OCI-LY3 (cell line): Measurements from ENCODE around the gene BCAP31.
A peak's percentile ranks its signal among the peaks of the same experiment; 100 is the strongest.

ENCODE experiments used
- H2AFZ ChIP-seq: fragments of 200-600, 300-600 bp; shearing (Covaris generic); 2 replicates; pipeline ENCODE4 v1.6.0; 2014; ENCODE audit warnings: antibody characterized with exemption, low read depth, low read length
- H3K27ac ChIP-seq: fragments of 200-600, 300-600 bp; sonication (generic); 2 replicates; pipeline ENCODE4 v1.5.1; 2014; ENCODE audit warnings: mild to moderate bottlenecking, low read length, moderate library complexity, mixed read lengths
- H3K27me3 ChIP-seq: fragments of 200-600, 300-600 bp; sonication (generic); 2 replicates; pipeline ENCODE4 v1.6.1; 2014; ENCODE audit warnings: low read depth, low read length, mixed read lengths
- H3K36me3 ChIP-seq: fragments of 200-600, 300-600 bp; sonication (generic); replicated peaks from 2 replicates; pipeline ENCODE3; 2014; ENCODE audit warnings: low read depth, low read length, mixed read lengths
- H3K4me1 ChIP-seq: fragments of 300-600, 200-600 bp; sonication (generic); 2 replicates; pipeline ENCODE4 v1.6.1; 2014; ENCODE audit warnings: low read length, mixed read lengths
- H3K4me2 ChIP-seq: fragments of 200-600, 300-600 bp; sonication (generic); 2 replicates; pipeline ENCODE4 v1.6.1; 2014; ENCODE audit warnings: low read length, mixed read lengths
- H3K4me3 ChIP-seq: fragments of 300-600, 200-600 bp; sonication (generic); 2 replicates; pipeline ENCODE4 v1.5.1; 2014; ENCODE audit warnings: antibody characterized with exemption, mild to moderate bottlenecking, low read length, moderate library complexity
- H3K79me2 ChIP-seq: fragments of 300-600, 200-600 bp; shearing (Covaris generic); 2 replicates; pipeline ENCODE4 v1.6.1; 2014; ENCODE audit warnings: mild to moderate bottlenecking, low read length, mixed read lengths
- H3K9ac ChIP-seq: fragments of 300-600, 200-600 bp; shearing (Covaris generic); 2 replicates; pipeline ENCODE4 v1.6.0; 2014; ENCODE audit warnings: mild to moderate bottlenecking, low read length, moderate library complexity
- H3K9me3 ChIP-seq: fragments of 200-600, 300-600 bp; shearing (Covaris generic); 2 replicates; pipeline ENCODE4 v1.6.1; 2014; ENCODE audit warnings: low read length, mixed read lengths; ENCODE audit not compliant: insufficient read depth
- H4K20me1 ChIP-seq: fragments of 200-600, 300-600 bp; sonication (generic); 2 replicates; pipeline ENCODE4 v1.6.1; 2016; ENCODE audit warnings: low read length, mixed read lengths; ENCODE audit not compliant: insufficient read depth
- EZH2phosphoT487 ChIP-seq: fragments of 200-600 bp; shearing (Covaris generic); IDR thresholded peaks from 2 replicates; pipeline ENCODE4 v1.6.1; 2018; ENCODE audit warnings: antibody characterized with exemption, mixed run types, low read depth
- TF ChIP-seq, protein P1 (sequence below): fragments of 200-600, 300-600 bp; sonication (generic); IDR thresholded peaks from 2 replicates; pipeline ENCODE4 v1.5.1; 2014; ENCODE audit warnings: antibody characterized with exemption, low read length, low read depth

The BCAP31 gene

DNA sequence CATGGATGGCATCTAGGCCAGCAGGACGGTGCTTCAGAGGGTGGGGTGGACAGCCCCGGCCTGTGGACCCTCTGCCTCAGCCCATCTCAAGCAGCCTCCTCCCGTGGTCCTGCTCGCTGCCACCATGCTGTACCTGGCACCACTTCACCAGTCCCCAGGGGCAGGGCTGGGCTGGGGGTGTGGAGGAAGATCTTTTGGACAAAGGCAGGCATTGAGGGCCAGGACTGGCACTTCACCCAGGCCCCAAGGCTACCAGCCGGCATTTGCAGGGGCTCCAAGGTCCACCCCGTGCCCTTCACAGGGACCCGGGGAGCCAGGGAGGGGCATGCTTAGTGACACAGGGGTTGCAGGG is 40.6 kb upstream of the BCAP31 start:
- H3K4me3 ChIP-seq: 0 out of 2 replicates have a peak overlapping the region, but pooled peaks have one; percentile 70
- H3K79me2 ChIP-seq: no peaks in the 10 kb centered on the region
- H3K9me3 ChIP-seq: no peaks in the 10 kb centered on the region
- 0 out of 2 replicates have a peak overlapping the region, but pooled peaks have one; percentile 77 for H3K4me2 ChIP-seq
- H3K4me1 ChIP-seq: peaks cover 13% of the 10 kb centered on the region; the same call in 1 of the 2 replicates
- no peaks in the 10 kb centered on the region for H4K20me1 ChIP-seq
- H3K36me3 ChIP-seq: no peaks in the 10 kb centered on the region
- H2AFZ ChIP-seq: no peak overlapping the region
- no peaks in the 10 kb centered on the region for H3K27me3 ChIP-seq
- H3K27ac ChIP-seq: no peak overlapping the region
- TF ChIP-seq, protein P1, sequence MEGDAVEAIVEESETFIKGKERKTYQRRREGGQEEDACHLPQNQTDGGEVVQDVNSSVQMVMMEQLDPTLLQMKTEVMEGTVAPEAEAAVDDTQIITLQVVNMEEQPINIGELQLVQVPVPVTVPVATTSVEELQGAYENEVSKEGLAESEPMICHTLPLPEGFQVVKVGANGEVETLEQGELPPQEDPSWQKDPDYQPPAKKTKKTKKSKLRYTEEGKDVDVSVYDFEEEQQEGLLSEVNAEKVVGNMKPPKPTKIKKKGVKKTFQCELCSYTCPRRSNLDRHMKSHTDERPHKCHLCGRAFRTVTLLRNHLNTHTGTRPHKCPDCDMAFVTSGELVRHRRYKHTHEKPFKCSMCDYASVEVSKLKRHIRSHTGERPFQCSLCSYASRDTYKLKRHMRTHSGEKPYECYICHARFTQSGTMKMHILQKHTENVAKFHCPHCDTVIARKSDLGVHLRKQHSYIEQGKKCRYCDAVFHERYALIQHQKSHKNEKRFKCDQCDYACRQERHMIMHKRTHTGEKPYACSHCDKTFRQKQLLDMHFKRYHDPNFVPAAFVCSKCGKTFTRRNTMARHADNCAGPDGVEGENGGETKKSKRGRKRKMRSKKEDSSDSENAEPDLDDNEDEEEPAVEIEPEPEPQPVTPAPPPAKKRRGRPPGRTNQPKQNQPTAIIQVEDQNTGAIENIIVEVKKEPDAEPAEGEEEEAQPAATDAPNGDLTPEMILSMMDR: no peak
- no peak for TF ChIP-seq EZH2phosphoT487
- H3K9ac ChIP-seq: no peak overlapping the region

DNA sequence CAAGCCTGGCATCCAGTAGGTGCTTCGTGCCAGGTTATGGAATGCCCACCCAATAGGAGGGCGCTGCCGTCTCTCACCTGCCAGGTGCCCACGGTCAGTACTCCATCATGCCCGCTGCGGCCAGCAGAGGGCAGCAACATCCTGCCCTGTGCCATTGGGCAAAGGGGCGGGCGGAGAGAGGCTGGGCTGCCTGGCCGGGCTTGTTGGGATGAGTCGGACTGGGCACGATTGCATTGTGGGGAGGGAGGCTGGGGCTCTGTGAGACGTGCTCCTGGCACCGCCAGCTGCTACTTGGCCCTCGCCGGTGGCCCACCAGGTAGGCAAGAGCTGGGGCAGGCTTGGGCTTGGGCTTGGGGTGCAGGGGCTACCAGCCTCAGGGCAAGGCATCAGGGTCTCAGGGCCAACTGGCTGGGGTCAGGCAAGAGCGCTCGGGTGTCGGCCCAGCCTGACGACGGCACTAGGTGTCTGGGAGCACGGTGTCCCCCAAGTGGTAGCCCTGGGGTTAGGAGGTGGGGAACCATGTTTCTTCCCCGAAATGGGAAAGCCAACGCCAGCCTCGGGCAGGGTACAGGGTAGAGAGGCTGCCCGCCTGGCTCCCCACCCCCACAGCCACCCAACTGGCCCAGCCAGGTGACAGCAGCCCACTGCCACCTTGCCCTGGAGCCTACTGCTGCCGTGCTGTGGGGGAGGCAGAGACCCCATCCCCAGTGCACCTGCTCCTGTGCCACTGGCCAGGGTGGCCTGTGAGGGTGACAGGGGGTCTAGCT is 40.0 kb upstream of the BCAP31 start, which contains the start of gene PLXNB3:
Gene PLXNB3, plus strand, starts transcription at position 261 of the 767 bp plus-strand sequence. CDS start 1,287 bp downstream, outside the sequence.
- Histone ChIP-seq H3K79me2 (no peaks in the 10 kb centered on the region), H3K9me3 (no peaks in the 10 kb centered on the region), H3K27ac (no peak within 1 kb of the TSS), H2AFZ (no peak within 1 kb of the TSS), H3K27me3 (no peaks in the 10 kb centered on the region), H3K4me1 (peaks cover 13% of the 10 kb centered on the region; the same call in 1 of the 2 replicates), H3K36me3 (no peaks in the 10 kb centered on the region), H3K4me3 (peak within 1 kb of the TSS; percentile 70), H4K20me1 (no peaks in the 10 kb centered on the region), H3K4me2 (peak within 1 kb of the TSS; percentile 77), H3K9ac (peak within 1 kb of the TSS; percentile 20; the same call in 1 of the 2 replicates)
- TF ChIP-seq, protein P1: peak; percentile 82
- TF ChIP-seq EZH2phosphoT487: no peak

DNA sequence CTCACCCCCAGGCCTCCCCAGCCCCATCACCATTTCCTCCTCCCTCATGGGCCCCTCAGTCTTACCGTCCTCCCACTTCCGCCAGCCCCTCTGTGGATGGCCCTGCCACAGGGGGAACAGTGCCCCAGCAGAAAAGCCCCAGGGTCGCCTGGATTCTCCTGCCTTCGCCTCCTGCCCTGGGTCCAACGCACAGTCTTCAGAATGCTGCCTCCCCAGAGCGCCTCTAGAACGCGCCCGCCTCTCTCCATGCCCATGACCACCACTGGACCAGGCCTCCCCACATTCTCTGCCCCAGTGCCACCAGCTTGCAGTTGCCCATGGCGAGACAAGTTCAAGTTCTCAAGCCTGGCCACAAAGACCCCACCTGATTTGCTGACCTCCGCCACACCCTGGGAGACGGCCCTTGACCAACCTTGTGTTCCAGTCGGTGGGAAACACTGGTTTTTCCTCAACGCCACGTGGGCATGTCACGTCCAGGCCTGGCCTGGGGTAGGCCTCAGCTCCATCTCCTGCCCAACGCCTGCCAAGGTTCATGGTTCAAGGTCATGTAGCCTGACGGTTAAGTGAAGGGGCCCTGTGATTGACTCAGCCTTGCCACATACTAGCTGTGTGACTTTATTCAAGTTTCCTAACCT is 39.2 kb upstream of the BCAP31 start:
- no peaks in the 10 kb centered on the region for H3K36me3 ChIP-seq
- H3K9me3 ChIP-seq: no peaks in the 10 kb centered on the region
- no peak for TF ChIP-seq EZH2phosphoT487
- TF ChIP-seq, protein P1: no peak
- no peak overlapping the region for H2AFZ ChIP-seq
- H3K4me2 ChIP-seq: no peak overlapping the region
- no peak overlapping the region for H3K9ac ChIP-seq
- H4K20me1 ChIP-seq: no peaks in the 10 kb centered on the region
- no peak overlapping the region for H3K4me3 ChIP-seq
- H3K4me1 ChIP-seq: peaks cover 13% of the 10 kb centered on the region; the same call in 1 of the 2 replicates
- H3K27ac ChIP-seq: no peak overlapping the region
- H3K27me3 ChIP-seq: no peaks in the 10 kb centered on the region
- no peaks in the 10 kb centered on the region for H3K79me2 ChIP-seq

DNA sequence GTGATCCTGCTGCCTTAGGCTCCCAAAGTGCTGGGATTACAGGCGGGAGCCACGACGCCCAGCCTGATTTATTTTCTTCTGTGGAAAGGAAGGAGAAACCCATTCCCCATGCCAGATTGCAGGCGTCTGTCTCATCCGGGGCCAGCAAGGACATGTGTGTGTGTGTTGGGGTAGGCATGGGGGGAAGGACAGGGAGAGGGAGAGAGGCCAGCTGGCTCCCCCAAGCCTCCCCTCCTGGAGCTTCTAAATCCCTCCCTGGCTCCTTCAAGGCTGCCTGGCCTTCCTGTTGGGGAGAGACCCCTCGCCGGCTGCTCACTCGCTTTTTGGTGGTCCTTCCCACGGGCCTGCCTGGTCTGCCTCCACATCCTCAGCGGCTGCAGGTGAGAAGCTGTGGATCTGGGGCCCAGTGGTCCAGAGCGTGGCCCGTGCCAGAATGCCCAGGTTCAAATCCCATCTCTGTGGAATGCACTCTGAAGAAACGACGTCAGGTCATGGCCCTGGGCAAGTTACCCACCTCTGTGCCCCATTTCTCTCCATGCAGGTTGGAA is 38.5 kb upstream of the BCAP31 start:
- Histone ChIP-seq H3K4me3 (no peak overlapping the region), H3K4me2 (no peak overlapping the region), H3K27me3 (no peaks in the 10 kb centered on the region), H3K4me1 (peaks cover 13% of the 10 kb centered on the region; the same call in 1 of the 2 replicates), H3K27ac (no peak overlapping the region), H3K79me2 (no peaks in the 10 kb centered on the region), H2AFZ (no peak overlapping the region), H3K9me3 (no peaks in the 10 kb centered on the region), H4K20me1 (no peaks in the 10 kb centered on the region), H3K9ac (no peak overlapping the region), H3K36me3 (no peaks in the 10 kb centered on the region)
- TF ChIP-seq, protein P1: no peak
- no peak for TF ChIP-seq EZH2phosphoT487
